SK-N-MC (cell line): ENCODE results near the gene TAPBPL.
"Not testable (repeated sequence)": the region's sequence is repeated elsewhere in the genome, so short reads cannot be mapped to it uniquely, and the experiment has no call there.

ENCODE experiments used
- DNase-seq: peaks from one replicate; pipeline ENCODE4 v3.0.0-alpha.2; 2011; ENCODE audit warnings: low read depth, low spot score
- H3K27ac ChIP-seq: fragments of 200-600 bp; sonication (generic); 2 replicates; pipeline ENCODE4 v1.5.1; 2016; ENCODE audit warnings: mixed run types
- H3K36me3 ChIP-seq: fragments of 200-600 bp; sonication (generic); 2 replicates; pipeline ENCODE4 v1.6.1; 2017; ENCODE audit warnings: antibody characterized with exemption, low read length, mixed read lengths; ENCODE audit not compliant: insufficient read depth
- H3K4me3 ChIP-seq: fragments of 200-600 bp; sonication (generic); 2 replicates; pipeline ENCODE4 v1.5.1; 2016
- H3K9ac ChIP-seq: fragments of 200-600 bp; sonication (generic); 2 replicates; pipeline ENCODE4 v1.8.0; 2017; ENCODE audit warnings: mixed run types, mixed read lengths; ENCODE audit not compliant: insufficient read length
- H3K9me3 ChIP-seq: fragments of 200-600 bp; sonication (generic); 2 replicates; pipeline ENCODE4 v1.6.1; 2017; ENCODE audit warnings: low read depth, mild to moderate bottlenecking, antibody characterized with exemption, low read length, moderate library complexity, mixed read lengths
- EZH2 ChIP-seq: fragments of 200-600 bp; sonication (generic); IDR thresholded peaks from one replicate; pipeline ENCODE4 v1.6.1; 2017; ENCODE audit warnings: antibody characterized with exemption
- FOXP2 ChIP-seq: optimal IDR thresholded peaks from 2 replicates; pipeline ENCODE3; 2011; ENCODE audit warnings: mild to moderate bottlenecking, moderate library complexity; ENCODE audit not compliant: insufficient read depth; ENCODE audit errors: extremely low read length, control extremely low read depth
- POLR2AphosphoS5 ChIP-seq: IDR thresholded peaks from 2 replicates; pipeline ENCODE4 v1.6.1; 2012; ENCODE audit warnings: mild to moderate bottlenecking, low read depth, low read length, borderline replicate concordance

Gene TAPBPL

GRCh38 chr12:6463858-6464257, 12.0 kb downstream of the TAPBPL start:
- no peak overlapping the region for H3K27ac ChIP-seq
- no peak overlapping the region for H3K4me3 ChIP-seq
- H3K9me3 ChIP-seq: no peaks in the 10 kb centered on the region
- no peak for DNase-seq
- TF ChIP-seq FOXP2 (no peak), POLR2AphosphoS5 (no peak), EZH2 (no peak)
- H3K9ac ChIP-seq: no peak overlapping the region
- peaks cover 6% of the 10 kb centered on the region for H3K36me3 ChIP-seq

- Histone ChIP-seq H3K9ac (no peak overlapping the region), H3K27ac (no peak overlapping the region), H3K4me3 (no peak overlapping the region), H3K36me3 (peaks cover 6% of the 10 kb centered on the region), H3K9me3 (no peaks in the 10 kb centered on the region)
- no peak for DNase-seq
- no peak for TF ChIP-seq POLR2AphosphoS5
These were observed 12.7 kb downstream of the TAPBPL start for GRCh38 chr12:6464531-6464930.

- TF ChIP-seq EZH2 (no peak), FOXP2 (no peak), POLR2AphosphoS5 (no peak)
- Histone ChIP-seq H3K27ac (no peak overlapping the region), H3K36me3 (peaks cover 6% of the 10 kb centered on the region), H3K9ac (no peak overlapping the region), H3K4me3 (no peak overlapping the region), H3K9me3 (no peaks in the 10 kb centered on the region)
- DNase-seq: peak; percentile 20
These were observed 13.8 kb downstream of the TAPBPL start for GRCh38 chr12:6465467-6466183.

DNA sequence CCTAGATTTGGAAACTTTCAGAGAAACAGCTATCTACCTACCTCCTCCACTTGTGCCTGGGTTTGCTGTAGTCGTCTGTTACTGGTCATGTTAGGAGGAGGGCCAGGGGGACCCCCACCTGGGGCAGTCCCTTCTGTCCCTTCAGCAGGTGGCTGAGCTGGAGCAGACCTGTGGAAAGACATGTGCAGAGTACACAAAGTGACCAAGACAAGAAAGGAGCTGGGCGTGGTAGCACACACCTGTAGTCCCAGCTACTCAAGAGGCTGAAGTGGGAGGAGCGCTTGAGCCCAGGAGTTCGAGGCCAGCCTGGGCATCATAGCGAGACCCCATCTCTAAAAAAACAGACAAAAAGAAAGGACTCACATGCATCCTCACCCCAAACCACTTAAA, 14.3 kb downstream of the TAPBPL start:
- Histone ChIP-seq H3K4me3 (no peak overlapping the region), H3K36me3 (peaks cover 6% of the 10 kb centered on the region), H3K9ac (no peak overlapping the region), H3K27ac (no peak overlapping the region), H3K9me3 (no peaks in the 10 kb centered on the region)
- no peak for DNase-seq
- no peak for TF ChIP-seq EZH2
- TF ChIP-seq POLR2AphosphoS5: no peak
- TF ChIP-seq FOXP2: no peak

DNA sequence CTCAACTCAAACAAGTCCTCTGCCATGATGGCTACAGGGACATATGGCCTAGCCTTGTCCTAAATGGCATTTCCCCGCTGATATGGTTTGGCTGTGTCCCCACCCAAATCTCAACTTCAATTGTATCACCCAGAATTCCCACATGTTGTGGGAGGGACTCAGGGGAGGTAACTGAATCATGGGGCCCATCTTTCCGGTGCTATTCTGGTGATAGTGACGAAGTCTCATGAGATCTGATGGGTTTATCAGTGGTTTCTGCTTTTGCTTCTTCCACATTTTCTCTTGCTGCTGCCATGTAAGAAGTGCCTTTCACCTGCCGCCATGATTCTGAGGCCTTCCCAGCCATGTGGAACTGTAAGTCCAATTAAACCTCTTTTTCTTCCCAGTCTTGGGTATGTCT, 14.9 kb downstream of the TAPBPL start:
- not testable (repeated sequence) for H3K9ac ChIP-seq, H3K9me3 ChIP-seq, DNase-seq, H3K36me3 ChIP-seq, H3K27ac ChIP-seq, H3K4me3 ChIP-seq

DNA sequence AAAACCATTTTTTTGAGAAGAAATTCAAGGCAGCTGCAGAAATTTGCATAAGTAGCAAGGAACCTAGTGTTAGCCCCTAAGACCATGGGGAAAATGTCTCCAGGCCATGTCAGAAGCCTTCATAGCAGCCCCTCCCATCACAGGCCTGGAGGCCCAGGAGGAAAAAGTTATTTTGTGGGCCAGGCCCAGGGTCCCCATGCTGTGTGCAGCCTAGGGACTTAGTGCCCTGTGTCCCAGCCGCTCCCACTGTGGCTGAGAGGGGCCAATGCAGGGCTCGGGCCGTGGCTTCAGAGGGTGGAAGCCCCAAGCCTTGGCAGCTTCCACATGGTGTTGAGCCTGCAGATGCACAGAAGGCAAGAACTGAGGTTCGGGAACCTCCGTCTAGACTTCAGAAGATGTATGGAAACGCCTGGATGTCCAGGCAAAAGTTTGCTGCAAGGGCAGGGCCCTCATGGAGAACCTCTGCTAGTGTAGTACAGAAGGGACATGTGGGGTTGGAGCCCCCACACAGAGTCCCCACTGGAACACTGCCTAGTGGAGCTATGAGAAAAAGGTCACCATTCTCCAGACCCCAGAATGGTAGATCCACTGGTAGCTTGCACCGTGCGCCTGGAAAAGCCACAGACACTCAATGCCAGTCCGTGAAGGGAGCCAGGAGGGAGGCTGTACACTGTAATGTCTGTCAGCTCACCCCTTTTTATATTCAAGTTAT, 15.9 kb downstream of the TAPBPL start:
- not testable (repeated sequence) for H3K27ac ChIP-seq, DNase-seq, H3K4me3 ChIP-seq, H3K36me3 ChIP-seq, H3K9ac ChIP-seq, H3K9me3 ChIP-seq

GRCh38 chr12:6468283-6468575, 16.4 kb downstream of the TAPBPL start:
- Histone ChIP-seq H3K4me3 (no peak overlapping the region), H3K36me3 (peaks cover 6% of the 10 kb centered on the region), H3K9me3 (no peaks in the 10 kb centered on the region), H3K9ac (no peak overlapping the region), H3K27ac (no peak overlapping the region)
- no peak for DNase-seq
- TF ChIP-seq FOXP2 (no peak), EZH2 (no peak), POLR2AphosphoS5 (no peak)

- peak overlapping the region; percentile 89 for H3K4me3 ChIP-seq
- H3K36me3 ChIP-seq: peaks cover 6% of the 10 kb centered on the region
- DNase-seq: no peak
- H3K27ac ChIP-seq: no peak overlapping the region
- H3K9ac ChIP-seq: no peak overlapping the region
- no peak for TF ChIP-seq EZH2
- TF ChIP-seq POLR2AphosphoS5: no peak
- TF ChIP-seq FOXP2: no peak
- H3K9me3 ChIP-seq: no peaks in the 10 kb centered on the region
These were observed 17.2 kb downstream of the TAPBPL start for GRCh38 chr12:6469092-6469491.
